Heart right ventricle (tissue), 16 donors: ENCODE results near the gene CLRN1. TPM values are rescaled to one million over a fixed set of nuclear protein-coding genes. Genes with fewer than 3 reads are reported as not detected.

Experiments used
- ATAC-seq, 8 donors: fragments of 200-7000 bp; cut with Tn5 transposase; one replicate each; pipeline ENCODE4 v1.9.1; 2020; ENCODE audit warnings: mild to moderate bottlenecking in 8 of 8, moderate library complexity in 8 of 8, moderate number of reproducible peaks in 1 of 8
- DNase-seq, 2 donors: peaks; one replicate each; pipeline ENCODE4 v3.0.0-alpha.2; 2020
- H3K27ac ChIP-seq, 10 donors: fragments of 200-600 bp; sonication (generic) in 2 of 10; one replicate each; pipeline versions ENCODE4 v1.5.0 to v1.8.0; 2020 to 2022; ENCODE audit warnings: mild to moderate bottlenecking in 3 of 10
- H3K27me3 ChIP-seq, 7 donors: fragments of 200-600 bp; one replicate each; pipeline ENCODE4 v1.8.0; 2021 to 2022; ENCODE audit warnings: mild to moderate bottlenecking in 2 of 7
- H3K36me3 ChIP-seq, 9 donors: fragments of 200-600 bp; sonication (generic) in 1 of 9; one replicate each; pipeline versions ENCODE4 v1.5.0 to v1.8.0; 2020 to 2022; ENCODE audit warnings: mild to moderate bottlenecking in 2 of 9
- H3K4me1 ChIP-seq, 9 donors: fragments of 200-600 bp; sonication (generic) in 1 of 9; one replicate each; pipeline versions ENCODE4 v1.5.0 to v1.8.0; 2020 to 2022; ENCODE audit warnings: mild to moderate bottlenecking in 4 of 9
- H3K4me3 ChIP-seq, 10 donors: fragments of 200-600 bp; sonication (generic) in 2 of 10; one replicate each; pipeline versions ENCODE4 v1.5.0 to v1.8.0; 2020 to 2022; ENCODE audit warnings: mild to moderate bottlenecking in 7 of 10, moderate library complexity in 2 of 10
- H3K9me3 ChIP-seq, 11 donors: fragments of 200-600 bp in 10 of 11; sonication (generic) in 2 of 11; one replicate each; pipeline versions ENCODE4 v1.5.0 to v1.8.0; 2013 to 2022; ENCODE audit warnings: mild to moderate bottlenecking in 2 of 11, control low read depth in 1 of 11, moderate library complexity in 1 of 11
- CTCF ChIP-seq, 9 donors: fragments of 200-600 bp; sonication (generic) in 2 of 9; IDR thresholded peaks; one replicate each; pipeline versions ENCODE4 v1.5.0 to v1.8.0; 2021 to 2022; ENCODE audit warnings: antibody characterized with exemption in 9 of 9, mild to moderate bottlenecking in 5 of 9, moderate library complexity in 1 of 9
- whole genome bisulfite sequencing, 2 donors: extraction: QIAGEN DNeasy Blood & Tissue Kit; methylation state at CpG; one replicate each; pipeline ENCODE4 v1.1.7; 2013; ENCODE audit warnings: inconsistent platforms in 1 of 2; 5-methylcytosine and 5-hydroxymethylcytosine counted together
- intact Hi-C, 10 donors: fragments of 100-400 bp; cut with DNase I; formaldehyde crosslinking; loops; one replicate each; pipeline versions ENCODE4 v1.11.1 to v1.14.2; 2022
- polyA plus RNA-seq, 2 donors: library from polyadenylated mRNA; stranded (reverse); fragments of 200-250 nt; gene quantifications; one replicate each; pipeline ENCODE4 v1.2.3, GENCODE V29; 2013
- total RNA-seq, 10 donors: library from RNA; stranded (reverse); fragmentation: NEBNext Ultra II Directional in 3 of 10; extraction: Animal tissue kit (Norgen Biotek cat#: 25700) in 3 of 10; gene quantifications; one replicate each; pipeline versions ENCODE4 v1.2.1 to v1.2.4, GENCODE V29; 2021 to 2023
- donor health status: Arrhythmogenic right ventricular cardiomyopathy.
- donor health status: ischemic (EF 13 %, LVEDD 7.1; RV severe dilation, severe dysfunction).
- donor health status: healthy with polysubstance abuse.
- donor health status: DM: no; HTN: yes; CAD: no.
- donor health status: DM: no; HTN: no; CAD: no.
- donor health status: ischemic (EF 25% LVEDD 6.9; RV normal size, moderate dysfunction).
- donor health status: ischemic (EF 25% LVEDD 5.7; RV mildly dilated, moderate dysfunction).
- donor health status: healthy.
- donor health status: DM: yes; HTN: yes; CAD: no.
- donor health status: Ischemic cardiomyopathy.
- donor health status: ischemic (EF 35%, LVEDD 5.7; RV mildly dilated, moderate dysfunction).
- donor health status: nonischemic (EF 11% LVEDD 7.7; RV severe dilation, severe dysfunction).
- donor health status: DM: yes; HTN: yes; CAD: no.
- donor health status: PGD.
- donor health status: ischemic (EF 29% LVEDD 5.4; RV normal size, mild dysfunction).
- donor health status: nonischemic (EF 23%, LVEDD 6.1; RV moderate dilation, normal function).

CLRN1 gene
- total and polyA plus RNA-seq, 12 donors, result not detected

DNA sequence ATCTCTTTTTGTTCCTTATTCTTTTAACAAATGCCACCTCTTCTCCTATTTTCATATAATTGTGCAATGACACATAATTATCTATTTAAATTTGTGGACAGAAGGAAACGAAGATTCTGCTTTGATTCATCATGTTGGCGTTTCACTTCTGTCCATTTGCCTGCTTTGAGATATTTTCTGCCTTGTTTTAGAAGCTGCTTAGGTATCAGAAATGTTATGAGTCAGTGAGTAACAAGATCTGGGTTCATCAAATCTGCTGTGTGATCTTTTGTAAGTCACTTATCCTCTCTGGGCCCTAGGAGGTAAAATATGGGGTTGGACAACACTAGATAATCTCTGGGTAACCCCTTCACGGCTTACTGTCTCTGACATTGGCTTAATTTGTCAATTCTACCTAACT, 60.0 kb downstream of the CLRN1 start:
- no peak for DNase-seq
- Histone ChIP-seq H3K4me1 (peaks cover 0 to 21% (median 0%) of the 10 kb centered on the region in 9 donors), H3K9me3 (peaks cover 0 to 3% (median 0%) of the 10 kb centered on the region in 11 donors), H3K27me3 (peaks cover 0 to 9% (median 0%) of the 10 kb centered on the region in 7 donors), H3K36me3 (no peaks in the 10 kb centered on the region), H3K27ac (peak overlapping the region in 3 of 10 donors; percentile 33 to 67 (median 57)), H3K4me3 (no peak overlapping the region)
- WGBS, 2 donors, result 74% methylated on average over 3 of the region's 3 CpGs
- intact Hi-C loops, result no loop called here
- no peak for TF ChIP-seq CTCF (IDR thresholded peaks at IDR 0.05)
- ATAC-seq, result no peak

- TF ChIP-seq CTCF (IDR thresholded peaks at IDR 0.05), result no peak
- no peaks in the 10 kb centered on the region for H3K36me3 ChIP-seq
- peaks cover 0 to 5% (median 0%) of the 10 kb centered on the region in 11 donors for H3K9me3 ChIP-seq
- peak overlapping the region in 1 of 10 donors; percentile 48 for H3K27ac ChIP-seq
- peaks cover 0 to 21% (median 0%) of the 10 kb centered on the region in 9 donors for H3K4me1 ChIP-seq
- no peak for DNase-seq
- ATAC-seq, result no peak
- H3K27me3 ChIP-seq, result peaks cover 0 to 9% (median 0%) of the 10 kb centered on the region in 7 donors
- intact Hi-C loops, result no loop called here
- H3K4me3 ChIP-seq, result no peak overlapping the region
These were observed 60.8 kb downstream of the CLRN1 start for GRCh38 chr3:150911771-150912170.

DNA sequence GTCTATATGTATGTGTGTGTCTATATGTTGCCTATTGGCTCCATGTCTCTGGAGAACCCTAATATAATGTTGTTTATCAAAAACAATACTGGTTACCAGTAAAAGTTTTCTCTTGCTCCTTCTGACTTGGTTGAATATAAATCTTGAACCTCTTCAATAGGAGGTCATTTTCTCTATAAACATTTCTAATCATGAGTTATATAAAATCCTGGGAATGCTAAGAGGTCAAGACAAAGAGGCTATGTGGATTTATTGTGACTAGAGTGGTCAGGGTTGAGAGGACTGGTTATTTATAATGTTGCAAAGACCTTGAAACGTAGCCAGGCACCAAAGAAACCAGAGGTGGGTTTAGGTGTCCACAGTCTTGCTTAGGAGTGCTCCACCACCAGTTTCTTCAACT, 66.1 kb downstream of the CLRN1 start:
- ATAC-seq, result no peak
- intact Hi-C loops, result no loop called here
- no peaks in the 10 kb centered on the region for H3K36me3 ChIP-seq

DNA sequence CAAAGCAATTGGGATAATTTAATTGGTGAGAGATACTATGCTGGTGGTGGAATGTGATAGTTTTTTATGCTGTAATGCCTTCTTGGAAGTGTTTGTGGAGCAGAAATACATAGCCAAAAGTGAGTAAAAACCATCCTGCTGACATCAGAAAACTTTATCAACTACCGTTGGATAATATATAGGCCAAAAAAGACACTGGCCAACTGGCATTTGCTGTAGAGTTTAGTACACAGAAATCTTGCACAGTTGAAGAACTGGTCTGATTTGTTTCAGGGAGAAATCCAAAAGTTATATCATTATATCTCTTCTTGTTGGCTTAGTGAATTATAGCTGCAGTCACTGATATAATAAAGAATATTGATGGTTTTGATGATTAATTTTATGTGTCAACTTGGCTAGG, 66.8 kb downstream of the CLRN1 start:
- Histone ChIP-seq H3K36me3 (no peaks in the 10 kb centered on the region), H3K27me3 (peaks cover 0 to 13% (median 0%) of the 10 kb centered on the region in 7 donors), H3K4me1 (no peaks in the 10 kb centered on the region), H3K27ac (no peak overlapping the region), H3K4me3 (no peak overlapping the region), H3K9me3 (peaks cover 0 to 5% (median 0%) of the 10 kb centered on the region in 11 donors)
- no peak for TF ChIP-seq CTCF (IDR thresholded peaks at IDR 0.05)
- intact Hi-C loops, result no loop called here
- DNase-seq (no peak), ATAC-seq (no peak)
- WGBS, 2 donors, result 71 to 77% methylated on average over 1 of the region's 1 CpG

More for the DNA sequence above, 66.1 kb downstream of the CLRN1 start:
- no peak overlapping the region for H3K4me3 ChIP-seq
- H3K9me3 ChIP-seq, result peaks cover 0 to 5% (median 0%) of the 10 kb centered on the region in 11 donors
- no peak for DNase-seq
- H3K27ac ChIP-seq, result no peak overlapping the region
- H3K27me3 ChIP-seq, result peaks cover 0 to 13% (median 0%) of the 10 kb centered on the region in 7 donors
- 57 to 67% methylated on average over 1 of the region's 1 CpG for WGBS, 2 donors
- TF ChIP-seq CTCF (IDR thresholded peaks at IDR 0.05), result no peak
- H3K4me1 ChIP-seq, result peaks cover 0 to 2% (median 0%) of the 10 kb centered on the region in 9 donors
